ENCODE measurements around the gene GMDS.

GRCh38 chr6:2034256-2034655 is 211.1 kb downstream of the GMDS start:
- TF ChIP-seq CTCF (IDR thresholded peaks at IDR 0.05) (no peak), POLR2A (IDR thresholded peaks at IDR 0.05) (no peak)

Measured in Peyer's patch (tissue), 4 donors.